HCT116 (cell line): ENCODE results near the gene ZNF880. TPM values are rescaled to one million over a fixed set of nuclear protein-coding genes. Genes with fewer than 3 reads are reported as not detected.

ENCODE experiments used
- ATAC-seq: fragments of 200-7000 bp; cut with Tn5 transposase; 2 replicates; pipeline ENCODE4 v1.9.1; 2020; ENCODE audit warnings: mild to moderate bottlenecking, moderate library complexity
- BruUV-seq: library from RNA; stranded (reverse); fragments of 400-500 nt; replicated peaks from 2 replicates; lab custom pipeline; 2021; lab: Mats Ljungman, UMichigan
- CTCF ChIA-PET: fragments of 300-600 bp; sonication (Branson Sonifier 250); formaldehyde crosslinking; loops from one replicate; lab custom pipeline; 2021; ENCODE audit warnings: antibody characterized with exemption; lab: Charles Lee
- POLR2A ChIA-PET: fragments of 300-600, 350-600 bp; sonication (Branson Sonifier 250); formaldehyde crosslinking; loops from one replicate; lab custom pipeline; 2021; ENCODE audit warnings: antibody characterized with exemption; lab: Charles Lee
- RAD21 ChIA-PET, 2 experiments: fragments of 300-600 bp; sonication (Branson Sonifier 250); formaldehyde crosslinking; loops; one replicate each; lab custom pipeline; 2023; ENCODE audit warnings: low total read pairs in 2 of 2; ENCODE audit not compliant: uncharacterized antibody in 2 of 2, unreplicated experiment in 2 of 2, low non-redundant PET in 1 of 2; lab: Charles Lee
- DNase-seq: peaks from one replicate; pipeline ENCODE4 v3.0.0-alpha.2; 2010; ENCODE audit warnings: low read depth, low spot score
- H2AFZ ChIP-seq: fragments of 200-600 bp; shearing (Covaris generic), sonication (generic); 2 replicates; pipeline ENCODE4 v1.6.1; 2017; ENCODE audit warnings: low read depth, mixed run types, mixed read lengths, antibody characterized with exemption, low read length; ENCODE audit not compliant: poor library complexity, severe bottlenecking
- H3K27ac ChIP-seq: 2 replicates; pipeline ENCODE4 v1.5.1; 2012; ENCODE audit warnings: low read depth, low read length
- H3K27me3 ChIP-seq: fragments of 200-600 bp; sonication (generic); 2 replicates; pipeline ENCODE4 v1.6.1; 2016; ENCODE audit warnings: mixed run types, low read length, mixed read lengths; ENCODE audit not compliant: insufficient read depth
- H3K36me3 ChIP-seq, 2 experiments: fragments of 200-500 bp in 1 of 2; fragments of 200-600 bp in 1 of 2; sonication (Bioruptor generic) in 1 of 2; sonication (generic) in 1 of 2; 2 replicates each; pipeline versions ENCODE4 v1.5.1 to v1.6.1; 2014 to 2016; ENCODE audit warnings: low read length in 2 of 2, inconsistent platforms in 1 of 2, mixed read lengths in 1 of 2, mixed run types in 1 of 2; ENCODE audit not compliant: insufficient read depth in 2 of 2, control insufficient read depth in 1 of 2
- H3K4me1 ChIP-seq, 2 experiments: fragments of 200-600 bp in 1 of 2; sonication (generic) in 1 of 2; 2 replicates each; pipeline versions ENCODE4 v1.5.1 to v1.6.1; 2012 to 2017; ENCODE audit warnings: low read length in 2 of 2, inconsistent platforms in 1 of 2, mild to moderate bottlenecking in 1 of 2, mixed read lengths in 1 of 2, mixed run types in 1 of 2, moderate library complexity in 1 of 2; ENCODE audit not compliant: insufficient read depth in 2 of 2, control insufficient read depth in 1 of 2
- H3K4me2 ChIP-seq: fragments of 200-600 bp; sonication (generic); 2 replicates; pipeline ENCODE4 v1.6.1; 2017; ENCODE audit warnings: mixed run types, low read length, mixed read lengths
- H3K4me3 ChIP-seq, 2 experiments: fragments of 200-600 bp in 1 of 2; sonication (generic) in 1 of 2; replicated peaks in 1 of 2; 2 replicates each; pipeline ENCODE4 v1.5.1; 2011 to 2016; ENCODE audit warnings: low read length in 2 of 2, control low read depth in 1 of 2, low read depth in 1 of 2, mild to moderate bottlenecking in 1 of 2, mixed read lengths in 1 of 2, mixed run types in 1 of 2
- H3K79me2 ChIP-seq: fragments of 200-600 bp; sonication (generic); 2 replicates; pipeline ENCODE4 v1.6.1; 2017; ENCODE audit warnings: mild to moderate bottlenecking, mixed run types, low read length, moderate library complexity, mixed read lengths; ENCODE audit not compliant: insufficient read depth
- H3K9ac ChIP-seq: fragments of 200-600 bp; sonication (generic); 2 replicates; pipeline ENCODE4 v1.6.1; 2016; ENCODE audit warnings: low read length, mixed read lengths
- H3K9me2 ChIP-seq: fragments of 200-600 bp; sonication (generic), shearing (Covaris generic); 2 replicates; pipeline ENCODE4 v1.6.1; 2017; ENCODE audit warnings: mixed run types, mild to moderate bottlenecking, moderate library complexity; ENCODE audit not compliant: insufficient read depth
- H3K9me3 ChIP-seq, 2 experiments: fragments of 200-500 bp in 1 of 2; fragments of 200-600 bp in 1 of 2; sonication (Bioruptor generic) in 1 of 2; sonication (generic) in 1 of 2; 2 replicates each; pipeline ENCODE4 v1.6.1; 2014 to 2017; ENCODE audit warnings: low read length in 2 of 2, mixed read lengths in 2 of 2, inconsistent platforms in 1 of 2, low read depth in 1 of 2, mild to moderate bottlenecking in 1 of 2, mixed run types in 1 of 2, moderate library complexity in 1 of 2; ENCODE audit not compliant: control insufficient read depth in 1 of 2, insufficient read depth in 1 of 2
- H4K20me1 ChIP-seq: fragments of 200-600 bp; sonication (generic), shearing (Covaris generic); 2 replicates; pipeline ENCODE4 v1.6.1; 2017; ENCODE audit warnings: mixed run types, mild to moderate bottlenecking, moderate library complexity; ENCODE audit not compliant: insufficient read depth
- CTCF ChIP-seq, 3 experiments: fragments of 200-600 bp in 1 of 3; sonication (generic) in 1 of 3; IDR thresholded peaks in 2 of 3; conservative IDR thresholded peaks in 1 of 3; 2 replicates each; pipeline ENCODE4 v1.5.1; 2012 to 2017; ENCODE audit warnings: low read depth in 2 of 3, low read length in 2 of 3, antibody characterized with exemption in 1 of 3, borderline replicate concordance in 1 of 3, control low read depth in 1 of 3, mild to moderate bottlenecking in 1 of 3, mixed read lengths in 1 of 3, mixed run types in 1 of 3, moderate library complexity in 1 of 3; ENCODE audit not compliant: insufficient read depth in 1 of 3
- EGR1 ChIP-seq: IDR thresholded peaks from 2 replicates; pipeline ENCODE4 v1.6.1; 2012; ENCODE audit warnings: low read depth
- EZH2 ChIP-seq: fragments of 200-600 bp; sonication (generic); IDR thresholded peaks from 2 replicates; pipeline ENCODE4 v1.6.1; 2017; ENCODE audit warnings: antibody characterized with exemption, mixed run types
- JUND ChIP-seq: IDR thresholded peaks from 2 replicates; pipeline ENCODE4 v1.6.1; 2012
- MAX ChIP-seq: IDR thresholded peaks from 2 replicates; pipeline ENCODE4 v1.6.1; 2012
- POLR2A ChIP-seq: IDR thresholded peaks from 2 replicates; pipeline ENCODE4 v1.7.0; 2011; ENCODE audit warnings: borderline replicate concordance; ENCODE audit not compliant: insufficient read depth, insufficient read length; ENCODE audit errors: extremely low read depth
- REST ChIP-seq: IDR thresholded peaks from 2 replicates; pipeline ENCODE4 v1.6.1; 2012; ENCODE audit warnings: low read depth
- SIN3A ChIP-seq: IDR thresholded peaks from 2 replicates; pipeline ENCODE4 v1.6.1; 2012; ENCODE audit warnings: low read depth
- ZBTB33 ChIP-seq: IDR thresholded peaks from 2 replicates; pipeline ENCODE4 v1.6.1; 2011; ENCODE audit warnings: mild to moderate bottlenecking, low read length, moderate library complexity; ENCODE audit not compliant: insufficient replicate concordance; ENCODE audit errors: extremely low read depth
- intact Hi-C: fragments of 100-400 bp; cut with micrococcal nuclease; formaldehyde crosslinking; loops from 2 replicates; pipeline ENCODE4 v1.10.0; 2022
- total RNA-seq: library from RNA; stranded (reverse); gene quantifications from one replicate; pipeline ENCODE4 v1.2.1, GENCODE V29; 2021; ENCODE audit not compliant: unreplicated experiment

ZNF880 gene
- total RNA-seq, 1 experiment from 2014 or later, result not detected

GRCh38 chr19:52331757-52332156 is 38.0 kb upstream of the ZNF880 start (continued):
- no peak for TF ChIP-seq POLR2A

GRCh38 chr19:52335768-52336116 is 34.0 kb upstream of the ZNF880 start:
- CTCF ChIA-PET, result no interaction called here
- Histone ChIP-seq H3K4me2 (no peak overlapping the region), H3K9ac (no peak overlapping the region), H3K27ac (no peak overlapping the region), H3K4me1 (no peaks in the 10 kb centered on the region), H3K36me3 (no peaks in the 10 kb centered on the region), H2AFZ (no peak overlapping the region), H3K9me2 (no peaks in the 10 kb centered on the region), H3K4me3 (no peak overlapping the region), H3K79me2 (no peaks in the 10 kb centered on the region), H3K9me3 (peaks cover 15 to 27% of the 10 kb centered on the region in 2 experiments; a peak in 2 of 4 replicates), H3K27me3 (no peaks in the 10 kb centered on the region), H4K20me1 (no peaks in the 10 kb centered on the region)
- DNase-seq (no peak), ATAC-seq (no peak)
- no TSS peak for BruUV-seq
- RAD21 ChIA-PET, result no interaction called here
- intact Hi-C loops, result no loop called here
- POLR2A ChIA-PET, result no interaction called here
- no peak for TF ChIP-seq MAX
- TF ChIP-seq ZBTB33, result no peak
- no peak for TF ChIP-seq SIN3A
- no peak for TF ChIP-seq EGR1
- no peak for TF ChIP-seq REST
- no peak for TF ChIP-seq JUND
- TF ChIP-seq EZH2, result no peak
- no peak for TF ChIP-seq CTCF (IDR thresholded peaks at IDR 0.05 in 2 of 3, conservative IDR thresholded peaks at IDR 0.05 in 1 of 3; ENCODE audit: borderline replicate concordance in 1 of 3, insufficient read depth in 1 of 3, low read depth in 2 of 3, low read length in 2 of 3)
